ENCODE results near the gene THSD7A.
"Not testable (repeated sequence)": the region's sequence is repeated elsewhere in the genome, so short reads cannot be mapped to it uniquely, and the experiment has no call there.

The THSD7A gene

GRCh38 chr7:11570205-11570604 lies 261.8 kb downstream of the THSD7A start:
- DNase-seq = no peak

DNA sequence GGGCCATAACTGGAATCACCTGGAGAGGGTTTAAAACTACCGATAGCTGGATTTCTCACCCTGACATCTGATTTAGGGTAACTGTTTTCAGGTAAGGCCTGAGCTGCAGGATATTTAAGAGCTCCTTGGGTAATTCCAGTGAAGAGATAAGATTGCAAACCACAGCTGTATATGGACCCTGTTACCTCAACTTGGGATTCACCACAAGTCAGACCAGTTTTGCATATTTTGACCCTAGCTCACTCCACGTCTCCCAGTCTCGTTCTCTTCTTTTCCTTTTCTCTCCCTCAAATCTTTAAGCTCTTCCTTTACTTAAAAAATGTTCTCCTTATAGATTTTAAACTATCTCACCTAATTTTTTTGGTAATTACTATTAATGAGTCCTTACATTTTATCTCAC lies 264.4 kb downstream of the THSD7A start:
- DNase-seq = no peak

- no peak for DNase-seq
Measured at GRCh38 chr7:11557627-11558026, 274.4 kb downstream of the THSD7A start.

DNA sequence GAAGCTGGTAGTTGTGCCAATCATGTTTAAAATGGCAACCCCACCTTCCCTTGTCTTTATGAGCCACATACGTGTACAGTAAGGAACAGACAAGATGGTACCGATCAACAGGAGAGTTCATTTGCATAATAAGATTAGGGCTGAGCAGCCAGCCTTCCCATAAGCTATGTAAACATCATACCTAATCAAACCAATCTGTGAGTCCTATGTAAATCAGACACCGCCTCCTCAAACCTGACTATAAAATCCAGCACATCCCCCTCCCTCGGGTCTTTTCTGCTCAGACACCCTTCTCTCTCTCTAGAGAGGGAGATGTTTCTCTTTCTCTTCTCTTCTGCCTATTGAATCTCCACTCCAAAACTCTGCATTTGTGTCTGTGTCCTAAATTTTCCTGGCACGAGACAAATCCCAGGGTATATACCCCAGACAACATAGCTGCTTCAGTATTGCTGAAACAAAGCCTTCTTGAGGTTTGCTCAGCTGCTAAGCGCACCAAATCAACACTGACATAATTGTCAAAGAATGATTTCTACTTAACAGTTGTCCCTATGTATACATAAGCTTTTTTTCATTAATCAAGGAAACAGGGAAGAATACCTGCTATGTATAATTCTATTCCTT lies 279.2 kb downstream of the THSD7A start:
- no peak for DNase-seq

GRCh38 chr7:11551470-11551869 lies 280.5 kb downstream of the THSD7A start:
- DNase-seq = no peak

DNA sequence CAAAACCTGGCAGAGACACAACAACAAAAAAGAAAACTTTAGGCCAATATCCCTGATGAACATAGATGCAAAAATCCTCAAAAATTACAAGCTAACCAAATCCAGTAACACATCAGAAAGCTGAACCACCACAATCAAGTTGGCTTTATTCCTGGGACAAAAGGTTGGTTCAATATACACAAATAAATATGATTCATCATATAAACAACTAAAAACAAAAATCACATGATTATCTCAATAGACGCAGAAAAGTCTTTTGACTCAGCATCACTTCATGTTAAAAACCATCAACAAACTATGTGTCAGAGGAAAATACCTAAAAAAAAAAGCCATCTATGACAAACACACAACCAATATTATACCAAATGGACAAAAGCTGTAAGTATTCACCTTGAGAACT lies 283.5 kb downstream of the THSD7A start:
- DNase-seq = no peak

- no peak for DNase-seq
Measured at GRCh38 chr7:11541330-11541729, 290.7 kb downstream of the THSD7A start.

DNA sequence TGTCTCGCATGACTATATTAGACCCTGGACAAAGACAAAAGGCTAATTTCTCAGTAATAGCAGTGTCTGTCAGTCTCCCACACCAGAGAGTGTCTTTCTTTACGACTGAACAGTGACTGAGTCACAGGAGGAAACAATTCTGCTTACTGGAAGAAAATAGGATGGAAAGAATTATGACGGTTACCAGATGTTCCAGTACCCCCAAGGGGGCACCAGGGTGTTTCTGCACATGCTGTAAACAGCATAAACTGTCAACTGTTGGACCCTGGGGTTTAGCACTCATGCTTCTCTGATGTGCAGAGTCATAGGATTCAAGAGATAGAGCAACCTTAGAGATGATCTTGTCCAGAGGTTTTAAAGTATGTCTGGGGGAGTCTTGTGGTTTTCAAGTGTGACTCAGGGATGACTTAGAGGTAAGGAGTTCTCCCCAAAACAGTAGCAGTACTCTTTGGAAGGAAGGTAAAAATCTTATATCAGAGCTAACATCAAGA lies 291.7 kb downstream of the THSD7A start:
- no peak for DNase-seq

DNA sequence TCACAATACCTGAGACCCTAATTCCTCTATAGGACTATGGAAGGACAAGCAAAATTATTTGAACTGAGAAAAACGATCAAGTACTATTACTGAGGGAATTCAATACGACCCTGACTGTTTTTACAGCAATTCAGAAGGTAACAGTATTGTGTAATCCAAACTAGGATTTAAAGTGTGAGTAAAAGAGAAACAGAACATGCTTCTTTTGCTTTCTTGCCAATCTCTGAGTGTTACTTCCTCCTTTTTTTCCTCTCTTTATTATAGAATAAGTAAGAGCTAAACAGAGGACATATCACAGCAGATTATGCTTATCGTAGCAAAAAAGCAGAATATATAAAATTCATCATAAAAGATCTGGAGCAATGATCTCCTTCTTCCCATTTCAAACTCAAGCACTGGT lies 292.1 kb downstream of the THSD7A start:
- DNase-seq = no peak

GRCh38 chr7:11538751-11539299 lies 293.2 kb downstream of the THSD7A start:
- DNase-seq = no peak

GRCh38 chr7:11533229-11533820 lies 298.7 kb downstream of the THSD7A start:
- DNase-seq = no peak

GRCh38 chr7:11529382-11529781 lies 302.6 kb downstream of the THSD7A start:
- no peak for DNase-seq

DNA sequence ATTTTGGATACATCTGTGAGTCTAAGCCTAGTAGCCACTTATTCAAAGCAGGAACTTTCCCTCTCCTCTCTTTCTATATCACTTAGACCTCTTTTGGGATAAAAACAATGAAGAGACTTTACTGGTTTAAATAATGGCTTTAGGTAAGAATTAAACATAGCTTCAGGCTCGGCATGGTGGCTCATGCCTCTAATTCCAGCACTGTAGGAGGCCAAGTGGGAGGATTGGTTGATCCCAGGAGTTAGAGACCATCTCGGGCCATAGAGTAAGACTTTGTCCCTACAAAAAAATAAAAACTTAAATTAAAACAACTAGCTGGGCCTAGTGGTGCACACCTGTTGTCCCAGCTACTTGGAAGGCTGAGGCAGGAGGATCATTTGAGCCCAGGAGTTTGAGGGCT lies 304.3 kb downstream of the THSD7A start:
- no peak for DNase-seq

DNA sequence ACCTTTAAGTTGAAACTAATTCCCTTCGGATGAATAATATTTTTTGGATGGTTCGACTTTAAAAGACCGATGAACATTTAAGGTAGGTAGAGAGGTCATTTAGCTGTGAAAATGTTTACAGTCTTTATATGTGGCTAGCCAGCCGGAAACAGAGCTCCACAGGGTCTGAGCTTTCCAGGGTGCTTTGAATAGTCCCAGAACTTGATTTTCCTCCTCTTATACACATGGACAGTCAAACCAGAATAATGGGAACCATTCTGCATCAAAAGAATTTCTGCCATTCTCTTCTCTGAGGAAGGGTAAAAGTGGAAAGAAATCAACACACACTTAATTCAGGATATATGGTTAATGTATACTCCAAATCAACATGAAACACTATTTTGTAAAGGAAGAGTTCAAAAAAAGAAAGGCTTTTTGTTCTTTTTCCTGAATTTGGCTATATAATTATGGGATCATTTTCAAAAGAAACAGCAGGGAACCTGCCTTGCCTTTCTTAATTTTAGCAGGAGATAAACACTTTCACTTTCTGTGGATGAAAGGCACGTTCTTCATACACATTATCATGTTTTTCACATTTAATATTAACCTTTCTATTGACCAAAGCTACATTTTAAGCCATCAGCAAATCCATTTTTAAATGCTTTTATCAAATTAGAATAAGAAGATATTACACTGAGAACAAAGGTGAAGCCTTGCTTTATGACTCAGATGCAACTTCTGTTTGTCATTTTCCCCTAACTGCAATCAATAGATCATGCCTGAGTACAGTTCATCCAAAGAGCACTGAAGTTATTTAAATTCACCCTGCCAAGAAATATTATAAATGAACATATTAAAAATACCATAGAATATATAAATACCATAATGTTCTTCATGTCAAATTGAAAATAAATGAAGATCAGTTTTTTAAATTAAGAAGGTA lies 307.3 kb downstream of the THSD7A start:
- no peak for DNase-seq

GRCh38 chr7:11521964-11522499 lies 310.0 kb downstream of the THSD7A start:
- DNase-seq = not testable (repeated sequence)

GRCh38 chr7:11517853-11518252 lies 314.1 kb downstream of the THSD7A start:
- no peak for DNase-seq

DNA sequence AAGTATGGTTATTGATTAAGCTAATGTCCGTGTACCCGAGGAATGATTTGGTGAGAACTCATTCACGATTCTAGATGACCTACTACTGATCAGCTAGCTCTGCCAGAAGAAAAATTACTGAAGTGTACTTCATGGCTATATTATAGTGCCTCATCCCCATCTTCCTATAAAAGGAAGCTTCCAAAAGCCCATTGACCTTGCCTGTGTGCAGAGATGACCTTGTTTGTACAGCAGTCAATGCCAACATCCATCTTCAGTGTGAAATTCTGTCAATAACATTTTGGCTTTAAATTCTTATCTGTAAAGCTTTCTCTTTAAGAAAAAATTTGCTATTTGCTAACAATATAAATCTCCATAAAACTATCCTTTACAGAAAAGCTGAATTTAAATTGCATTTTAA lies 315.7 kb downstream of the THSD7A start:
- DNase-seq = no peak

GRCh38 chr7:11513460-11513859 lies 318.5 kb downstream of the THSD7A start:
- no peak for DNase-seq

- no peak for DNase-seq
Measured at GRCh38 chr7:11507929-11508328, 324.1 kb downstream of the THSD7A start.

DNA sequence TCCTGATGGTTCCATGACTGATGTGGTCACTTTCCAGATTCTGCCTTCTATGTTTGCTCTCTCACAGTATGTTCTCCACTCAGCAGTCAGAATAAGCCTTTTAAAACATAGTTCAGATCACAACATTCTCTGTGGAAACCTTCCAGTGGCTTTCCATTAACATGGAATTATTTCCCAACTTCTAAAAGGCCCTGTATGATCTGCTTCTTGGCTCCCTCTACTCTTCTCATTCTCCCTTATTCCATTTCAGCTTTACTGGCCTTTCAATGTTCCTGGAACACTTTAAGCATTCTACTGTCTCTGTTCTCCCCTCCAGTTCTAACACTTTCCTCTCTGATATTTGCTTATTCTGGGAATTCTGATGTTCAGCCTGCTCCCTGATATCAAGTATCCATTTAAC lies 325.6 kb downstream of the THSD7A start:
- no peak for DNase-seq

DNA sequence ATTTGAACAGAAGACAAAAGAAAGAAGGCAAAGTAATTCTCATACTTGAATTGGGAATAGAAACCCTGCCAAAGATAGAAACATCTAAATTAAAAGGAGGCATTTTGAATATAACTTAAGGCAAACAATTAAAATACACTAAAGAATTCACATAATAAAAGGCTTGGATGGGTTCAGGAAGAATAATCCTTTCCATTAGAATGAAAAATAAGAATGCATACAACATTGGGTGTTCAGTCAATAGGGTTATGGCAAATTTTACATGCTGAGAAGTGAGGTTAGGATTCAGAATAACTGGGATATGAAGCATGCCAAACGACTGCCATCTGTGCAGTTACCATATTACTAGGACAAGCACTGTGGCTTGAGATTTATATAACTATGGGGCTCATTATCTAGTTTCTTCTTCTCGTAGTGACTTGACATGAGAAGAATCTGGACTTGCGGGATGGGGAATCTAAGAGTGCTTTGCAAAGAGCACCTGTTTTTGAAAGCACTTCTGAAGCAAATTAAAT lies 326.5 kb downstream of the THSD7A start:
- no peak for DNase-seq

GRCh38 chr7:11492307-11492706 lies 339.7 kb downstream of the THSD7A start:
- no peak for DNase-seq

- no peak for DNase-seq
Measured at GRCh38 chr7:11491811-11492210, 340.2 kb downstream of the THSD7A start.

Measured in activated CD4-positive, alpha-beta T cell treated with anti-CD3 and anti-CD28 coated beads for 1 hour (primary cell).